ENCODE results near the gene GALNT10.

DNA sequence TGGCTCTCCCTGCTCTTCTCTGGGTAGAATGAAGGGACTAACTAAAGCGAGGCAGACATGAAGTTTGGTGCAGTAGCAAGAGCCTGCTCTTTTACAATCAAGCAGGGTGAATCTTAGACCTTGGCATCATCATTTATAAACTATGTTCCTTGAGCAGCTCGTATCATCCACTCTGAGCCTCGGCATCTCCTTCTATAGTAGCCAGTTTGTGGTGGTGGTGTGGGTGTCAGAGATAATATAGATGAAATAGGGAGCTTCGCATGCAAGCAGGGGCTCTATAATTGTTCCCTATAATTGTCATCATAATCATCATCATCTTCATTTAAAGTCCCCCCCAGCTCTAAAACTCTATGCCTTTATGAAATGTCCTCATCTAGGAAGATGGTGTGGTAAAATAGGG, 182.8 kb downstream of the GALNT10 start:
- TF ChIP-seq, protein P1, sequence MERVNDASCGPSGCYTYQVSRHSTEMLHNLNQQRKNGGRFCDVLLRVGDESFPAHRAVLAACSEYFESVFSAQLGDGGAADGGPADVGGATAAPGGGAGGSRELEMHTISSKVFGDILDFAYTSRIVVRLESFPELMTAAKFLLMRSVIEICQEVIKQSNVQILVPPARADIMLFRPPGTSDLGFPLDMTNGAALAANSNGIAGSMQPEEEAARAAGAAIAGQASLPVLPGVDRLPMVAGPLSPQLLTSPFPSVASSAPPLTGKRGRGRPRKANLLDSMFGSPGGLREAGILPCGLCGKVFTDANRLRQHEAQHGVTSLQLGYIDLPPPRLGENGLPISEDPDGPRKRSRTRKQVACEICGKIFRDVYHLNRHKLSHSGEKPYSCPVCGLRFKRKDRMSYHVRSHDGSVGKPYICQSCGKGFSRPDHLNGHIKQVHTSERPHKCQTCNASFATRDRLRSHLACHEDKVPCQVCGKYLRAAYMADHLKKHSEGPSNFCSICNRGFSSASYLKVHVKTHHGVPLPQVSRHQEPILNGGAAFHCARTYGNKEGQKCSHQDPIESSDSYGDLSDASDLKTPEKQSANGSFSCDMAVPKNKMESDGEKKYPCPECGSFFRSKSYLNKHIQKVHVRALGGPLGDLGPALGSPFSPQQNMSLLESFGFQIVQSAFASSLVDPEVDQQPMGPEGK (CRISPR knock-in tag; IDR thresholded peaks at IDR 0.05; ENCODE audit: borderline replicate concordance), result no peak
- TF ChIP-seq ZNF8 (CRISPR knock-in tag; IDR thresholded peaks at IDR 0.05), result no peak
